ENCODE results near the gene EPB41L1.

DNA sequence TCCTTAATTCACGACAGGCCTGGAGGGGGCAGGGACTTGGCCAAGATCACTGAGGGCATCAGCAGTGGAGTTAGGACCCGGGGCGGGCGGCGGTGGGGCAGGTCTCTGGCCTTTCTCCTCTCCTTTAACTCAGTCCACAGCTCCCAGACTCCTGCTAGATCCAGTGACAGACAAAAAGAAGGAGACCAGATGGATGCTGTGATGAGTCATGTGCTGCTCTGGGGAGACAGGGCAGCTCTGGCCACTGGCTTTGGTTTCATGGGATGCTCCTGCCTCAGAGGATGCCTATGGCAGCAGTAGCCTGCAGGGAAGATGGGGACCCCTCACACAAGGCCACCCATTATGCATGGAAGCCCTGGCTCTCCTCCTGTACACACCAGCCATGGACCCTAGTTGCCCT is 20.5 kb downstream of the EPB41L1 start:
- no peak for TF ChIP-seq POLR2A (IDR thresholded peaks at IDR 0.05)
- TF ChIP-seq, protein P1, sequence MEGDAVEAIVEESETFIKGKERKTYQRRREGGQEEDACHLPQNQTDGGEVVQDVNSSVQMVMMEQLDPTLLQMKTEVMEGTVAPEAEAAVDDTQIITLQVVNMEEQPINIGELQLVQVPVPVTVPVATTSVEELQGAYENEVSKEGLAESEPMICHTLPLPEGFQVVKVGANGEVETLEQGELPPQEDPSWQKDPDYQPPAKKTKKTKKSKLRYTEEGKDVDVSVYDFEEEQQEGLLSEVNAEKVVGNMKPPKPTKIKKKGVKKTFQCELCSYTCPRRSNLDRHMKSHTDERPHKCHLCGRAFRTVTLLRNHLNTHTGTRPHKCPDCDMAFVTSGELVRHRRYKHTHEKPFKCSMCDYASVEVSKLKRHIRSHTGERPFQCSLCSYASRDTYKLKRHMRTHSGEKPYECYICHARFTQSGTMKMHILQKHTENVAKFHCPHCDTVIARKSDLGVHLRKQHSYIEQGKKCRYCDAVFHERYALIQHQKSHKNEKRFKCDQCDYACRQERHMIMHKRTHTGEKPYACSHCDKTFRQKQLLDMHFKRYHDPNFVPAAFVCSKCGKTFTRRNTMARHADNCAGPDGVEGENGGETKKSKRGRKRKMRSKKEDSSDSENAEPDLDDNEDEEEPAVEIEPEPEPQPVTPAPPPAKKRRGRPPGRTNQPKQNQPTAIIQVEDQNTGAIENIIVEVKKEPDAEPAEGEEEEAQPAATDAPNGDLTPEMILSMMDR (IDR thresholded peaks at IDR 0.05) = no peak

Measured in heart left ventricle (tissue), 13 donors.